Right lobe of liver (tissue), 6 donors: ENCODE data around the gene GAS2L2. TPM values are rescaled to one million over a fixed set of nuclear protein-coding genes. Genes with fewer than 3 reads are reported as not detected.

Experiments
- ATAC-seq, 4 donors: fragments of 200-7000 bp; cut with Tn5 transposase; one replicate each; pipeline ENCODE4 v1.9.1; 2020; ENCODE audit warnings: mild to moderate bottlenecking in 4 of 4, moderate library complexity in 4 of 4
- DNase-seq, 3 donors: peaks; one replicate each; pipeline ENCODE4 v3.0.0-alpha.2; 2020
- H3K27ac ChIP-seq, 3 donors: fragments of 200-600 bp; one replicate each; pipeline ENCODE4 v1.8.0; 2022
- H3K27me3 ChIP-seq, 2 donors: fragments of 200-600 bp; one replicate each; pipeline ENCODE4 v1.8.0; 2022
- H3K36me3 ChIP-seq, 4 donors: fragments of 200-600 bp; sonication (generic) in 1 of 4; one replicate each; pipeline versions ENCODE4 v1.5.1 to v1.8.0; 2017 to 2022; ENCODE audit warnings: control low read depth in 1 of 4
- H3K4me1 ChIP-seq, 4 donors: fragments of 200-600 bp; sonication (generic) in 1 of 4; one replicate each; pipeline versions ENCODE4 v1.5.1 to v1.8.0; 2017 to 2022; ENCODE audit warnings: control low read depth in 1 of 4
- H3K4me3 ChIP-seq, 3 donors: fragments of 200-600 bp; one replicate each; pipeline ENCODE4 v1.8.0; 2022
- H3K9me3 ChIP-seq, 4 donors: fragments of 200-600 bp; sonication (generic) in 1 of 4; one replicate each; pipeline versions ENCODE4 v1.5.1 to v1.8.0; 2017 to 2022; ENCODE audit warnings: control low read depth in 1 of 4
- CTCF ChIP-seq, 4 donors: fragments of 200-600 bp in 3 of 4; fragments of 450-650 bp in 1 of 4; IDR thresholded peaks; one replicate each; pipeline versions ENCODE4 v1.5.1 to v1.8.0; 2016 to 2022; ENCODE audit warnings: antibody characterized with exemption in 4 of 4, mild to moderate bottlenecking in 2 of 4
- POLR2A ChIP-seq: fragments of 450-650 bp; IDR thresholded peaks from one replicate; pipeline ENCODE4 v1.6.1; 2017; ENCODE audit warnings: antibody characterized with exemption, mild to moderate bottlenecking
- WGBS: methylation state at CpG from one replicate; pipeline ENCODE4 v1.1.6; 2018; ENCODE audit warnings: low coverage, low lambda C conversion rate; ENCODE audit not compliant: insufficient coverage; ENCODE audit errors: missing lambda C conversion rate; 5-methylcytosine and 5-hydroxymethylcytosine counted together
- intact Hi-C, 2 donors: fragments of 100-400 bp; cut with DNase I; formaldehyde crosslinking; loops; one replicate each; pipeline versions ENCODE4 v1.11.2 to v1.14.1; 2022
- total RNA-seq, 6 experiments: library from RNA; depleted of rRNA in 2 of 6; stranded (reverse); fragments of >200 nt in 2 of 6; fragmentation: NEBNext Ultra II Directional in 3 of 6; extraction: Animal tissue kit (Norgen Biotek cat#: 25700) in 3 of 6; gene quantifications; one replicate each; pipeline versions ENCODE4 v1.1.0 to v1.2.4, GENCODE V29; 2016 to 2023
- donor health status: DM: no; HTN: yes; CAD: no.
- donor health status: DM: no; HTN: no; CAD: no.
- donor health status: DM: no; HTN: no; CAD: no.
- donor health status: DM: no; HTN: yes; CAD: no.
- donor health status: DM: no; HTN: yes; CAD: no.

GAS2L2 gene
- total RNA-seq, 6 experiments from 2014 or later: not detected

GRCh38 chr17:35786941-35787432 lies 33.9 kb upstream of the GAS2L2 start:
- intact Hi-C loops: no loop called here
- H3K27me3 ChIP-seq: no peaks in the 10 kb centered on the region
- no peak for TF ChIP-seq CTCF (IDR thresholded peaks at IDR 0.05)
- peaks cover 0 to 13% (median 5%) of the 10 kb centered on the region in 4 donors for H3K4me1 ChIP-seq
- no peak overlapping the region for H3K27ac ChIP-seq
- peak in 1 of 3 donors; percentile 13 for DNase-seq
- 8% methylated on average over 2 of the region's 3 CpGs for WGBS
- H3K4me3 ChIP-seq: no peak overlapping the region
- no peak for ATAC-seq
- H3K9me3 ChIP-seq: no peaks in the 10 kb centered on the region
- no peaks in the 10 kb centered on the region for H3K36me3 ChIP-seq

- no peaks in the 10 kb centered on the region for H3K9me3 ChIP-seq
- H3K4me1 ChIP-seq: peaks cover 0 to 13% (median 5%) of the 10 kb centered on the region in 4 donors
- DNase-seq (no peak), ATAC-seq (no peak)
- H3K27me3 ChIP-seq: no peaks in the 10 kb centered on the region
- 88% methylated on average over 2 of the region's 2 CpGs for WGBS
- intact Hi-C loops: no loop called here
- no peaks in the 10 kb centered on the region for H3K36me3 ChIP-seq
- no peak overlapping the region for H3K27ac ChIP-seq
- TF ChIP-seq CTCF (IDR thresholded peaks at IDR 0.05) (no peak), POLR2A (no peak)
- no peak overlapping the region for H3K4me3 ChIP-seq
These were observed 31.9 kb upstream of the GAS2L2 start for GRCh38 chr17:35784895-35785294.

GRCh38 chr17:35780950-35781349 lies 27.9 kb upstream of the GAS2L2 start:
- no peaks in the 10 kb centered on the region for H3K27me3 ChIP-seq
- no peak for DNase-seq
- no peak for TF ChIP-seq CTCF (IDR thresholded peaks at IDR 0.05)
- TF ChIP-seq POLR2A: no peak
- peaks cover 0 to 25% (median 11%) of the 10 kb centered on the region in 4 donors for H3K4me1 ChIP-seq
- H3K4me3 ChIP-seq: no peak overlapping the region
- intact Hi-C loops: no loop called here
- no peak overlapping the region for H3K27ac ChIP-seq
- H3K36me3 ChIP-seq: no peaks in the 10 kb centered on the region
- no peaks in the 10 kb centered on the region for H3K9me3 ChIP-seq
- no peak for ATAC-seq
- 81% methylated on average over 3 of the region's 3 CpGs for WGBS

- Histone ChIP-seq H3K4me1 (peaks cover 0 to 18% (median 9%) of the 10 kb centered on the region in 4 donors), H3K36me3 (no peaks in the 10 kb centered on the region), H3K27ac (no peak overlapping the region), H3K4me3 (no peak overlapping the region), H3K9me3 (no peaks in the 10 kb centered on the region), H3K27me3 (no peaks in the 10 kb centered on the region)
- DNase-seq: no peak
- intact Hi-C loops: no loop called here
- WGBS: 82% methylated on average over 13 of the region's 16 CpGs
- no peak for ATAC-seq
- no peak for TF ChIP-seq CTCF (IDR thresholded peaks at IDR 0.05)
- TF ChIP-seq POLR2A: no peak
These were observed 25.7 kb upstream of the GAS2L2 start for GRCh38 chr17:35778641-35779196.
